Skeletal muscle tissue (tissue), 4 donors: ENCODE data around the gene ZNF641. TPM values are rescaled to one million over a fixed set of nuclear protein-coding genes. Genes with fewer than 3 reads are reported as not detected.
"Not testable (repeated sequence)": the region's sequence is repeated elsewhere in the genome, so short reads cannot be mapped to it uniquely, and the experiment has no call there.

Experiments
- H3K27ac ChIP-seq: one replicate; pipeline ENCODE4 v1.7.0; 2013; ENCODE audit warnings: mild to moderate bottlenecking, low read depth, low read length, inconsistent platforms
- H3K27me3 ChIP-seq, 3 donors: one replicate each; pipeline ENCODE4 v1.7.0; 2013; ENCODE audit warnings: low read length in 3 of 3; ENCODE audit not compliant: control insufficient read depth in 3 of 3, insufficient read depth in 3 of 3
- H3K36me3 ChIP-seq, 3 donors: one replicate each; pipeline ENCODE4 v1.7.0; 2013; ENCODE audit warnings: low read length in 3 of 3; ENCODE audit not compliant: control insufficient read depth in 3 of 3, insufficient read depth in 3 of 3
- H3K4me1 ChIP-seq, 3 donors: one replicate each; pipeline ENCODE4 v1.7.0; 2013; ENCODE audit warnings: low read length in 3 of 3, mild to moderate bottlenecking in 3 of 3; ENCODE audit not compliant: control insufficient read depth in 3 of 3, insufficient read depth in 3 of 3
- H3K4me3 ChIP-seq, 3 donors: one replicate each; pipeline ENCODE4 v1.7.0; 2013; ENCODE audit warnings: low read length in 3 of 3
- H3K9ac ChIP-seq, 3 donors: one replicate each; pipeline ENCODE4 v1.7.0; 2013; ENCODE audit warnings: low read length in 3 of 3, mild to moderate bottlenecking in 3 of 3, moderate library complexity in 2 of 3, low read depth in 1 of 3
- H3K9me3 ChIP-seq, 3 donors: one replicate each; pipeline ENCODE4 v1.7.0; 2013; ENCODE audit warnings: low read length in 3 of 3; ENCODE audit not compliant: control insufficient read depth in 3 of 3
- total RNA-seq: library from RNA; depleted of rRNA; stranded (reverse); fragments of >200 nt; gene quantifications from one replicate; pipeline ENCODE4 v1.2.3, GENCODE V29; 2014
- donor health status: Osteomylitis.

ZNF641 gene
- total RNA-seq, 1 donor from 2014 or later: 16.7 TPM

GRCh38 chr12:48336564-48336963 lies 14.2 kb downstream of the ZNF641 start:
- H3K4me3 ChIP-seq: no peak overlapping the region
- no peaks in the 10 kb centered on the region for H3K9me3 ChIP-seq
- H3K27me3 ChIP-seq: no peaks in the 10 kb centered on the region
- H3K27ac ChIP-seq: no peak overlapping the region
- H3K9ac ChIP-seq: no peak overlapping the region
- H3K36me3 ChIP-seq: peaks cover 1 to 5% (median 3%) of the 10 kb centered on the region in 3 donors
- no peaks in the 10 kb centered on the region for H3K4me1 ChIP-seq

- Histone ChIP-seq H3K36me3 (peaks cover 0 to 3% (median 2%) of the 10 kb centered on the region in 3 donors), H3K4me1 (no peaks in the 10 kb centered on the region), H3K9ac (no peak overlapping the region), H3K4me3 (no peak overlapping the region), H3K27me3 (no peaks in the 10 kb centered on the region), H3K9me3 (no peaks in the 10 kb centered on the region), H3K27ac (no peak overlapping the region)
These were observed 14.7 kb downstream of the ZNF641 start for GRCh38 chr12:48336061-48336460.

- Histone ChIP-seq H3K4me3 (no peak overlapping the region), H3K9ac (no peak overlapping the region), H3K27ac (no peak overlapping the region), H3K36me3 (no peaks in the 10 kb centered on the region), H3K27me3 (peaks cover 0 to under 1% (median under 1%) of the 10 kb centered on the region in 3 donors), H3K4me1 (no peaks in the 10 kb centered on the region), H3K9me3 (no peaks in the 10 kb centered on the region)
These were observed 15.9 kb downstream of the ZNF641 start for GRCh38 chr12:48334808-48335207.

GRCh38 chr12:48333680-48334079 lies 17.0 kb downstream of the ZNF641 start:
- not testable (repeated sequence) for H3K4me3 ChIP-seq, H3K4me1 ChIP-seq, H3K27ac ChIP-seq, H3K9me3 ChIP-seq, H3K27me3 ChIP-seq, H3K9ac ChIP-seq, H3K36me3 ChIP-seq

GRCh38 chr12:48331399-48331798 lies 19.3 kb downstream of the ZNF641 start:
- Histone ChIP-seq H3K9me3 (no peaks in the 10 kb centered on the region), H3K4me3 (no peak overlapping the region), H3K27ac (no peak overlapping the region), H3K4me1 (no peaks in the 10 kb centered on the region), H3K27me3 (peaks cover 0 to 9% (median 4%) of the 10 kb centered on the region in 3 donors), H3K9ac (no peak overlapping the region), H3K36me3 (no peaks in the 10 kb centered on the region)

- Histone ChIP-seq H3K36me3 (no peaks in the 10 kb centered on the region), H3K9ac (no peak overlapping the region), H3K4me1 (no peaks in the 10 kb centered on the region), H3K27me3 (peaks cover 4 to 9% (median 6%) of the 10 kb centered on the region in 3 donors), H3K27ac (no peak overlapping the region), H3K9me3 (no peaks in the 10 kb centered on the region), H3K4me3 (no peak overlapping the region)
These were observed 21.4 kb downstream of the ZNF641 start for GRCh38 chr12:48329199-48329939.

GRCh38 chr12:48316491-48316890 lies 34.2 kb downstream of the ZNF641 start:
- Histone ChIP-seq H3K9ac (no peak overlapping the region), H3K4me1 (no peaks in the 10 kb centered on the region), H3K27me3 (no peaks in the 10 kb centered on the region)

GRCh38 chr12:48311313-48311712 lies 39.4 kb downstream of the ZNF641 start:
- no peak overlapping the region for H3K27ac ChIP-seq
- no peak overlapping the region for H3K9ac ChIP-seq
- no peaks in the 10 kb centered on the region for H3K27me3 ChIP-seq
- H3K4me1 ChIP-seq: no peaks in the 10 kb centered on the region
- H3K4me3 ChIP-seq: no peak overlapping the region
- no peaks in the 10 kb centered on the region for H3K36me3 ChIP-seq
- H3K9me3 ChIP-seq: no peaks in the 10 kb centered on the region

More at GRCh38 chr12:48316491-48316890, 34.2 kb downstream of the ZNF641 start:
- Histone ChIP-seq H3K4me3 (no peak overlapping the region), H3K36me3 (no peaks in the 10 kb centered on the region), H3K9me3 (no peaks in the 10 kb centered on the region), H3K27ac (no peak overlapping the region)

- Histone ChIP-seq H3K27me3 (no peaks in the 10 kb centered on the region), H3K9me3 (no peaks in the 10 kb centered on the region), H3K36me3 (no peaks in the 10 kb centered on the region), H3K4me1 (no peaks in the 10 kb centered on the region), H3K27ac (no peak overlapping the region), H3K4me3 (no peak overlapping the region), H3K9ac (no peak overlapping the region)
These were observed 43.5 kb downstream of the ZNF641 start for GRCh38 chr12:48307269-48307668.

GRCh38 chr12:48305190-48305589 lies 45.5 kb downstream of the ZNF641 start:
- H3K4me1 ChIP-seq: no peaks in the 10 kb centered on the region
- no peak overlapping the region for H3K9ac ChIP-seq
- no peaks in the 10 kb centered on the region for H3K36me3 ChIP-seq
- no peaks in the 10 kb centered on the region for H3K27me3 ChIP-seq
- no peak overlapping the region for H3K4me3 ChIP-seq
- H3K27ac ChIP-seq: no peak overlapping the region
- no peaks in the 10 kb centered on the region for H3K9me3 ChIP-seq
